GM18507 (cell line): ENCODE results near the gene CD99.
"Not testable (repeated sequence)": the region's sequence is repeated elsewhere in the genome, so short reads cannot be mapped to it uniquely, and the experiment has no call there.

Experiments
- DNase-seq: peaks from one replicate; pipeline ENCODE4 v3.0.0; 2011; ENCODE audit warnings: low read depth; ENCODE audit not compliant: insufficient read length; ENCODE audit errors: extremely low spot score
- FAIRE-seq: peaks from 2 replicates; lab custom pipeline; 2011; peaks lifted over from hg19 to GRCh38; lab: Jason Lieb, UNC

The CD99 gene

DNA sequence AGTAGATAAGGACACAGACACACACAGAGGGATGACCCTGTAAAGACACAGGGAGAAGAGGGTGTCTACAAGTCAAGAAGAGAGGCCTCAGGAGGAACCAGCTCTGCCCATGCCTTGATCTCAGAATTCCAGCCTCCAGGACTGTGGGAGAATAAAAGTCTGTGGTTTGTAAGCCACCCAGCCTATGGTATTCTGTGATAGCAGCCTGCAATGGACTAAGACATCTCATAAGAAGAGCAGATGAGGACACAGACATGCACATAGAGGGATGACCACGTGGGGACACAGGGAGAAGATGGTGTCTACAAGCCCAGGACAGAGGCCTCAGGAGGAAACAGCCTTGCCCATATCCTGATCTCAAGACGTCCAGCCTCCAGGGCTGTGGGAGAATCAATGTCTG is 70.2 kb downstream of the CD99 start:
- FAIRE-seq (no peak), DNase-seq (no peak)

DNA sequence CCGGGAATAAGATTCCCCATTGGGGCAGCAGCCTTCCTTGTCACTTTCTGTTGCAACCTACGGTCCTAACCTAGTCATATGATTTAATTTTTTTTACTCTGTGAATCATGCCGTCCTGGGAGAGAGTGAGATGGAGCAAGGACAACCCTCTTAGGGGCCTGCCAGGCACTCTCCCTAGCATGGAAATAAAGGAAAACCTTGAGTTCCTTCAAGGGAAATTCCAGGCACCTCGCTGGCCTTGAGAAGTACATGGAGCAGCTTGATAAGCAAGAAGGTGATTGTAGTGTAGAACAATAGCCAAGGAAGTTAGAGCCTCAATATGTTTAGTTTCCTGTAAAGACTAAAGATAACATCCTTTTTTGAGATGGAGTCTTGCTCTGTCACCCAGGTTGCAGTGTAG is 71.6 kb downstream of the CD99 start:
- not testable (repeated sequence) for DNase-seq, FAIRE-seq

DNA sequence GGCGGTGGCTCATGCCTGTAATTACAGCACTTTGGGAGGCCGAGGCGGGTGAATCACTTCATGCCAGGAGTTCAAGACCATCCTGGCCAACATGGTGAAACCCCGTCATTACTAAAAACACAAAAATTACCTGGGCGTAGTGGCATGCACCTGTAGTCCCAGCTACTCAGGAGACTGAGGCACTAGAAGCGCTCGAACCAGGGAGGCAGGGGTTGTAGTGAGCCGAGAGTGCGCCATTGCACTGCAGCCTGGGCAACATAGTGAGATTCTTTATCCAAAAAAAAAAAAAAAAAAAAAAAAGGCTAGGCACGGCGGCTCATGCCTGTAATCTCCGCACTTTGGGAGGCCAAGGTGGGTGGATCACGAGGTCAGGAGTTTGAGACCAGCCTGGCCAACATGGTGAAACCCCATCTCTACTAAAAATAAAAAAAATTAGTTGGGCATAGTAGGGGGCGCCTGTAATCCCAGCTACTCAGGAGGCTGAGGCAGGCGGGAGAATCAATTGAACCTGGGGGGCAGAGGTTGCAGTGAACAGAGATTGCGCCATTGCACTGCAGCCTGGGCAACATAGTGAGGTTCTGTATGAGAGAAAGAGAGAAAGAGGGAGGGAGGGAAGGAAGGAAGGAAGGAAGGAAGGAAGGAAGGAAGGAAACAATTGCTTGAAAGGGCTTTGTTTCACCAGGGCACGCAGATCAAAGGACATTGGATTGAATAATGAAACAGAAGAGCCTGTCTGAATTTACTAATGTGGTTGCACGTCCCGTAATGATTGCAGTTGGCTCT is 73.9 kb downstream of the CD99 start:
- not testable (repeated sequence) for FAIRE-seq, DNase-seq

DNA sequence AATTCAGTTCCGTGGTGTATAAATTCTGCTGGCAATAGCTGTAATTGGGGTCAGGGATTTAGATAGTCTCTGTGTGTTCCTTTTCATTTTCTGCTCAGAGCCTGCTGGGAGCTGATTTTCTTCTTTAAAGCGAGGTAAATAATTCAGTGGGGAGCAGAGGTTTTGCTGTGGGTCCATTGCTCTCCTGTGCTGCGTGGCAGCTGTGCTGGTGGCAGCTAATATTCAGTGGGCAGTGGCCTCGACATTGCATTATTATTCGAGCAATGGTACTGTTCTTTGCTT is 74.4 kb downstream of the CD99 start:
- no peak for FAIRE-seq
- no peak for DNase-seq

DNA sequence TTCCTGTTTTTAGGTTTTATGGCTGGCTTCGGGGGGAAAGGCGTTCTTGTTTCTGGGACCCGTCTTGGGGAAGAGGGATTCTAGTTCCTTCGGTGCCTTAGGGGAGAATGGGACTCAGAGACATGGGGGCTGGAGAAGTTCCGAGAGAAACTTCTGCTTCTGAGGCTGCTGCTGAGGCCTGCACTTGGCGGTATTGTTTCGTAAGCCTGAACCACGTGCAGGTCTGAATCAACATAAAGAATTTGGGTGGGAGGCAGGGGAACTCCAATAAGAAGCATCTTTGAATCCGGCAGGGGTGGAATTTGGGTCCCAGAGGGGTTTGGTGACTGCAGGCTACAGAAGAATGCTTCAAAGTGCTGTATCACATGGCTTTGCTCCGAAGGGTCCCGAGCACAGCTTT is 75.8 kb downstream of the CD99 start:
- no peak for FAIRE-seq
- no peak for DNase-seq

DNA sequence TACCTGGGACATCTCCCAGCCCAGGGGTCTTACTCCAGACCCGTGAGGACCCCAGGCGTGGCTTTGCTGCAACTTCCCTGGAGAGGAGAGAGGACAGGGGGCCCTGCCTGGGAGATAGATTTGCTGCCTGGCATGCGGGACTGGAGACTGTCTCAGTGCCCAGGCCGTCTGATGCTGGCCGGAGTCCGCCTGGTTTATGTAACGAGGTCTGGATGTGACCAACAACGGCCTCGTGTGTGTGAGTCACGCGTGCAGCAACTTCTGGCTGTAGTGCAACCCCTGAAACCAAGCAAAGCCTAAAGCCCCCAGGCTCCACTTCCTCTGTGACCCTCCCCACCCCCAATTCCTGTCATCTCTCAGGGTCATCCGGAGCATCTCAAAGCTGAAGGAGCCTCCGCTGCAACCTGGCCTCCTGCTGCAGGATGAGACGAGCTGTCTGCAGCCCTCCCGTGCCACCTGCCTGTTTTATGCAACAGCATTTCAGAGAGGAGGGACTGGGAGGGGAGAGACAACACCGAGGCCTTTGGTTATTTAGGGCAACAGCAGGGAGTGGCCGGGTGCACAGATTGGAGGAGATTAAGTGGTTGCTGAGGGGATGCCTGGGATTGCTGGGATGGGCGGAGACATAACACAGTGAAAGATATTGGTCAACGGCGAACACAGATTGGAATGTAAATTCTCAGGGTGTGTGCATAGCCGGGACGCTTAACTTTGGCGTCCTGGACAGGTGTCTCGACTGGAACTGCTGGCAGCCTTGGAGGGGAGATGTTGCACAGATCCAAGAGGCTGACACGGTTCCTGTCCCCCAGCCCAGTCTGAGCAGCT is 76.7 kb downstream of the CD99 start:
- FAIRE-seq (no peak), DNase-seq (no peak)

DNA sequence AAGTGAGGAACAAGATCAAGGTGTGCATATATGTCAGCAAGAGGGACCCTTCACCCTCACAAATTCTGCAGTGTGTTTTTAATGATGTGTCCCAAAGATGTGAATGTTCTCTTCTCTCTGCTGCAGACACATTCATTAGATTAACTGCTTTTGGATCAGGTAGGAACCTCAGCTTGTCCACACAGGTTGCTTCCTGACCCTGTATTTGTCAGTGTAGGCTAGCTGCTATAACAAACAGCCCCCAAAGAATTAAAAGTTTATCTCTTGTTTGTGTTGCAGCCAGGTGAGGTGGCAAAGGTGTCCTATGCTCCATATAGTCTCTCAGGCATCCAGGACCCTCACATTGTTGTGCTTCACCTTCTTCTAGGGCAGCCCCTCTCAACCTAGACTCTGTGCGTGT is 78.5 kb downstream of the CD99 start:
- DNase-seq, result no peak
- FAIRE-seq, result no peak

DNA sequence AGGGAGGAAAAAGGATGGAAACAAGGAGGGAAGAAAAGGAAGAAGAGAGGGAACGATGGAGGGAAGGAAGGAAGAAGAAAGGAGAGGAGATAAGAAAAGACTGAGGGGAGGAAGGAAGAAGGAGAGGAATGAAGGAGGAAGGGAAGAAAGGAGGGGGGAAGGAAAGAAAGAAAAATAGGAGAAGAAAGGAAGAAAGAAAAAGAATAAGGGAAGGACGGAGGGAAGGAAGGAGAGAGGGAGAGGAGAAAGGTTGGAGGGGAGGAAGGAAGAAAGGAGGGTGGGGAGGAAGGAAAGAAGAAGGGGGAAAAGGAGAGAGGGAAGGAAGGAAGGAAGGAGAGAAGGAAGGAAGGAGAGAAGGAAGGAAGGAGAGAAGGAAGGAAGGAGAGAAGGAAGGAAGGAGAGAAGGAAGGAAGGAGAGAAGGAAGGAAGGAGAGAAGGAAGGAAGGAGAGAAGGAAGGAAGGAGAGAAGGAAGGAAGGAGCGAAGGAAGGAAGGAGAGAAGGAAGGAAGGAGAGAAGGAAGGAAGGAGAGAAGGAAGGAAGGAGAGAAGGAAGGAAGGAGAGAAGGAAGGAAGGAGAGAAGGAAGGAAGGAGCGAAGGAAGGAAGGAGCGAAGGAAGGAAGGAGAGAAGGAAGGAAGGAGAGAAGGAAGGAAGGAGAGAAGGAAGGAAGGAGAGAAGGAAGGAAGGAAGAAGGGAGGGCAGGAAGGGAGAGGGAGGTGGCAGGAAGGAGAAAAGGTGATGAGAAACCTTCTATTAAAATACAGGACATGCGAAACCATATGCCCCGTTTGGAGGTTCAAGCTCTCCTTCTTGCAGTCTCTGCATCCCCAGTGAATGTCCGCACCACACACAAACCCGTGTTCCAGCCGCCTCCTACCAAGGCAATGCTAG is 82.3 kb downstream of the CD99 start:
- FAIRE-seq, DNase-seq: not testable (repeated sequence)

DNA sequence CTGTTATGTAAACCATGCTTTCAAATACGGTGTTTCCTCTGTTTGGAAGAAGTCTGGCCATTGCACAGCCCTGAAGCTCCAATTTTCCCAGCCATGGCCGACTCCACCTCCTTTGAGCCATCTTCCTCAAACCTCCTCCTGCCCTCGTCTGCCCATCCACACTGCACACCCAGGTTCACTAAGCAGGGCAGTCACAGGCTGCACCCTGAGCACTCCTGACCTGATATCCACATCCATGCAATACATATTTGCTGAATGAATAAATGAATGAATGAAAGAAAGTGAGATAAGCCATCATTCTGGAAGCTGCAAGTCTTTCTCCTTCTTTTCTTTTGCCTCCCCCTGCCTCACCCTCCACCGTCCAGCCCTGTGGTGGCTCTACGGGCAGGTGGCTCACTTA is 83.0 kb downstream of the CD99 start:
- no peak for DNase-seq
- FAIRE-seq, result no peak

DNA sequence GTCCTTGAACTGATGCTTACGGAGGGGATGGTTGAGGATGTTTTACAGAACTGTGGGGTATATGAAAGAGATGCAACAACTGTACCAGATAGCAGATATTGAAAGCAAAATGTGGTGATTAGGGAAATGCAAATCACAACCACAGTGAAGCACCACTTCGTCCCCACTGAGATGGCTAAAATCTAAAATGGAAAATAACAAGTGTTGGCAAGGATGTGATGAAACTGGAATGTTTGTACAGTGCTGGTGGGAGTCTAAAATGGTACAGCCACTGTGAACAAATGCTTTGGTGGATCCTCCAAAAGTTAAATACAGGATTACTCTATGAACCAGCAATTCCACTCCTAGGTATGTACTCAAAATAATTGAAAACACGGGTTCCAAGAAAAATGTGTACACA is 83.7 kb downstream of the CD99 start:
- FAIRE-seq (no peak), DNase-seq (no peak)

DNA sequence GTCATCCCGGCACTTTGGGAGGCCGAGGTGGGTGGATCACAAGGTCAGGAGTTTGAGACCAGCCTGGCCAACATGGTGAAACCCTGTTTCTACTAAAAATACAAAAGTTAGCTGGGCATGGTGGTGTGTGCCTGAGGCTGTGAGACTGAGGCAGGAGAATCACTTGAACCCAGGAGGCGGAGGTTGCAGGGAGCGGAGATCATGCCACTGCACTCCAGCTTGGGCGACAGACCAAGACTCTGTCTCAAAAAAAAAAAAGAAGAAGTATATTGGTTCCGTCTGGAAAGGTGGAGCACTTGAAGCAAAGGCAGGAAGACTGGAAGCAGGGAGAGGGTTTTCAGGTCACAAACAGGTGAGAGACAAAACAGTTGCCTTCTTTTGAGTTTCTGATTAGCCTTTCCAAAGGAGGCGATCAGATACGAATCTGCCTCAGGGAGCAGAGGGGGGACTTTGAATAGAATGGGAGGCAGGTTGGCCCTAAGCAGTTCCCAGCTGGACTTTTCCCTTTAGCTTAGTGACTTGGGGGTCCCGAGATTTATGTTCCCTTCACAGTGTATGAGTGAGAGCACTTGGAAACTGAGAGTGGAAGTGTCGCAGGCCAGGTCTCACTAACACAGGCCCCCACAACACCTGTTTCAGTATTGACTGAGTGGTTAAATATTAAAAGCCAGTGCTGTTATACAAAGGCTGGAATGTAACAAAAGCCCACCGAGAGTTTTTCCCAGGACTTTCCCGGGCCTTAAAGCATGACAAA is 89.6 kb downstream of the CD99 start:
- DNase-seq, result not testable (repeated sequence)
- FAIRE-seq, result peak; percentile 59

DNA sequence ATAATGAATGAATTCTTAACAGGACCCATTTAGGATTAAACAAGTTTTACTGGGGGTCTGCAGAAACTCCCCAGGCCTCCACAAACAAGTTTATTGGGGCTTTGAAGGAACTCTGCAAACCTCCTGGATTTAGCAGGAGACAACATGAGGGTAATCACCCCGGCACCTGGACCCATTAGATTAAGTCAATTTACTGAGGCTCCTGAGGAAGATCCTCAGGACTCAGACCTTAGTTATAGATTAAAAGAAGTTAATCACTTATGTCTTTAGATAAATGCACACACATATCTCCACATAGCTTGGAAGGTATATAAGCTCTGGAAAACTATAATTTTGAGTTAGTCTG is 90.1 kb downstream of the CD99 start:
- FAIRE-seq, result no peak
- no peak for DNase-seq

DNA sequence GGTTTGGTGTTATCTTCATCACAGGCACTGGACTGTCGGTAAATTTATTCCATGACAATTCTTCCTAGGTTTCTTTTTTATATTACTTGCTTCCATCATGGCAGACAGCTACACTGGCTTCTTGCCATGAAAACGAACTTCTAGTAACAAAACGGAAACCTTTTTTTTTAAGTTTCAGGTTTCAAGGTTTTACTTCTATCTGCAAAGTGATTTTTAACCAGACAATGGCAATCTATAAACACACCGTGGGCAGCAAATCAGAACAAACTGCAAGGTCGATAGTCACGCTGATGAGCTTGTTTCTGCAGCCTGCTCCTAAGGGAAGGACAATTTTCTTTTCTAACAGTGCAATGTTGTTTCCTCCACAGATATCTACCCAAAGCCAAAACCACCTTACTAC is 90.6 kb downstream of the CD99 start:
- FAIRE-seq, result peak; percentile 31
- no peak for DNase-seq

DNA sequence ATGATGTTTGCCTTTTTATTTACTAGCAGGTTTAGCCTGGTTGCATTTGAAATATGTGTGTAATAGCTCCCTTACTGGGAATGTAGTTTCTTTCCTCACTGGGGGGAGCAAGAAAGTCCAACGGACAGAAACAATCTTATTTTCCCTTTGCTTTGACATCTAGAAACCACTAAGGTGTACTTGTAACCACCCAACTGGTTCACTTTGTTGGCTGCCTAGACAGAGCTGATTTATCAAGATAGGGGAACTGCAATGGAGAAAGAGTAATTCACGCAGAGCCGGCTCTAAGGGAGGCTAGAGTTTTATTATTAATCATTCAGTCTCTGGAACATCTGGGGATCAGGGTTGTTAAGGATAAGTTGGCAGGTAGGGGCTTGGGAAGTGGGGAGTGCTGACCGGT is 91.1 kb downstream of the CD99 start:
- no peak for FAIRE-seq
- no peak for DNase-seq

DNA sequence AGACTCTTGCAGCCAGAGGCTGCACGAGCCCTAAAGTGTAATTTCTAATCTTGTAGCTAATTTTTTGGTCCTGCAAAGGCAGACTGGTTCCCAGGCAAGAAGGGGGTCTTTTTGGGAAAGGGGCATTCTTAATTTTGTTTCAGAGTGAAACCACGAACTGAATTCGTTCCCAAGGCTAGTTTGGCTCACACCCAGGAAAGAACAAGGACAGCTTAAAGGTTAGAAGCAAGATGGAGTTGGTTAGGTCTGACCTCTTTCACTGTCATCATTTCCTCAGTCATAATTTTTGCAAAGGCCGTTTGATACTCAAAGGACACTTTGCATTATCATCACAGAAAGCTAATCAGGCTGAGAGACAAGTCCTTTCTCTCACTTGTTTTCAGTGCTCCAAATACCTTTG is 91.7 kb downstream of the CD99 start:
- FAIRE-seq, result no peak
- DNase-seq, result no peak

DNA sequence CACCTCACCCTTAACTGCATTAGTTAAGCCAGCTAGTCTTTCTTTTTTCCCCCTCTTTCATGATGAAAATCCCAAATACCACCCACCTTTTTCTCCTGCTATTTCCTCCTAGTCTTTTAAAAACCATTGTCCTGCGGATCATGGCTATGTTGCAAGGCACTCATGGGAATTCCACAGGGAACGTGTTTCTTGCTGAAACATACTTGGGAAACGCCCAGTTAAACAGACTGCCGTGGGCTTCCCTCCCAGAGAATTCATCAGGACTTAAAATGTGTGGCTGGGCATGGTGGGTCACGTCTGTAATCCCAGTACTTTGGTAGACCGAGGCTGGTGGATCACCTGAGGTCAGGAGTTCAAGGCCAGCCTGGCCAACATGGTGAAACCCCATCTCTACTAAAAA is 92.9 kb downstream of the CD99 start:
- no peak for DNase-seq
- FAIRE-seq, result no peak

DNA sequence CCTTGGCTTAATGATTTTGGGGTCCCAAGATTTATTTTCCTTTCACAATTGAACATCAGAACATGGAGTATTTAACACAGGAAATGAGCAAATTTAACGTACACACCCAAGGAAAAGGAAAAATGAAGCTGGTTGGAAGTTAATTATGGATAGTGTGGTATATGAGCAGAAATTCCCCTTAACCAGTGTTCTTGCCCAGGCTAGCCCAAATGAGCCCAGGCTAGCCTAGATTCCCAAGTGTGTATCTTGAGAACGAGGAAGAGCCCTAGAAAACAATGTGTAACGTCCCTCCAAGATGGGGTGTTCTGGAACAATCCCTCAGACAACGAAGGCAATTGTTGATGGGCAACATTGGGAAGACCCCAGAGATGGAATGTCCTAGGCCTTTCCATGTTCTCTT is 94.4 kb downstream of the CD99 start:
- FAIRE-seq (no peak), DNase-seq (no peak)

DNA sequence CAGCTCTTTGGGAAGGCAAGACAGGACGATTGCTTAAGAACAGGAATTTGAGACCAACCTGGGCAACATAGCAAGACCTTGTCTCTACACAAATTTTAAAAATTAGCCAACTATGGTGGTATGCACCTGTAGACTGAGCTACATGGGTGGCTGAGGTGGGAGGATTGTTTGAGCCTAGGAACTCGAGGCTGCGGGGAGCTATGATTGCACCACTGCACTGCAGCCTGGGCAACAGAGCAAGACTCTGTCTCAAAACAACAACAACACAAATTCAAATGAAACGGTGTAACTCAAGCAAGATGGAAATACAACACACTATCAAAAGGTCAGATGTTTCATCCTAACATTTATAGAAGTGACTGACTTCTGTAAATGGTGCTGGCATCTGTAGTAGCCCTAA is 97.9 kb downstream of the CD99 start:
- DNase-seq, result no peak
- no peak for FAIRE-seq

DNA sequence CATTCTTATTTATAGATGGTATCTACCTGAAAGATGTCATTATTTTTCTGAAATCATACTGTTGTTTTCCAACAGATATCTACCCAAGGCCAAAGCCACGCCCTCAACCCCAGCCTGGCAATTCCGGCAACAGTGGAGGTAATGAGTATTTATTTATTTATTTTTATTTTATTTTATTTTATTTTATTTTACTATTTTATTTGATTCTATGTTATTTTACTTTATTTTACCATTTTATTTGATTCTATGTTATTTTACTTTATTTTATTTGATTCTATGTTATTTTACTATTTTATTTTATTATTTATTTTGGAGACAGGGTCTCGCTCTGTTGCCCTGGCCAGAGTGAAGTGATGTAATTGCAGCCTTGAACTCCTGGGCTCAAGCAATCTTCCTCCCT is 98.5 kb downstream of the CD99 start:
- no peak for FAIRE-seq
- no peak for DNase-seq
